Kidney epithelial cell (primary cell): ENCODE results near the gene DUSP2. TPM values are rescaled to one million over a fixed set of nuclear protein-coding genes. Genes with fewer than 3 reads are reported as not detected.

Source experiments
- DNase-seq: peaks from one replicate; pipeline ENCODE4 v3.0.0-alpha.2; 2010; ENCODE audit warnings: low read depth
- H3K27me3 ChIP-seq: 2 replicates; pipeline ENCODE4 v1.6.0; 2011; ENCODE audit warnings: low read length; ENCODE audit not compliant: control insufficient read depth, insufficient read depth
- H3K36me3 ChIP-seq: 2 replicates; pipeline ENCODE4 v1.5.1; 2011; ENCODE audit warnings: low read length; ENCODE audit not compliant: control insufficient read depth, insufficient read depth
- H3K4me3 ChIP-seq: 2 replicates; pipeline ENCODE4 v1.5.1; 2011; ENCODE audit warnings: low read depth, mild to moderate bottlenecking, control low read depth, low read length
- CTCF ChIP-seq: IDR thresholded peaks from 2 replicates; pipeline ENCODE4 v1.5.1; 2011; ENCODE audit warnings: mild to moderate bottlenecking, moderate library complexity, low read length, control low read depth, inconsistent platforms; ENCODE audit not compliant: insufficient read depth, poor library complexity, severe bottlenecking
- total RNA-seq: library from RNA; depleted of rRNA; stranded (reverse); fragments of >200 nt; gene quantifications from 2 replicates; pipeline ENCODE4 v1.2.3, GENCODE V29; 2015

Gene DUSP2
- total RNA-seq, 1 donor from 2014 or later = 1.7 TPM

GRCh38 chr2:96109931-96110511 lies 35.2 kb downstream of the DUSP2 start:
- no peak overlapping the region for H3K4me3 ChIP-seq
- no peak for DNase-seq
- no peak for TF ChIP-seq CTCF
- no peaks in the 10 kb centered on the region for H3K36me3 ChIP-seq
- peaks cover 19% of the 10 kb centered on the region for H3K27me3 ChIP-seq

GRCh38 chr2:96109361-96109680 lies 35.9 kb downstream of the DUSP2 start:
- no peak for TF ChIP-seq CTCF
- Histone ChIP-seq H3K4me3 (no peak overlapping the region), H3K27me3 (peaks cover 14% of the 10 kb centered on the region), H3K36me3 (no peaks in the 10 kb centered on the region)
- DNase-seq = no peak

- DNase-seq = no peak
- no peak overlapping the region for H3K4me3 ChIP-seq
- no peak for TF ChIP-seq CTCF
Measured at GRCh38 chr2:96108541-96109360, 36.5 kb downstream of the DUSP2 start.

GRCh38 chr2:96108151-96108540 lies 37.1 kb downstream of the DUSP2 start:
- DNase-seq = no peak
- peaks cover 14% of the 10 kb centered on the region for H3K27me3 ChIP-seq
- no peaks in the 10 kb centered on the region for H3K36me3 ChIP-seq
- no peak for TF ChIP-seq CTCF
- no peak overlapping the region for H3K4me3 ChIP-seq

More at GRCh38 chr2:96108541-96109360, 36.5 kb downstream of the DUSP2 start:
- Histone ChIP-seq H3K36me3 (no peaks in the 10 kb centered on the region), H3K27me3 (peaks cover 14% of the 10 kb centered on the region)

GRCh38 chr2:96107708-96108065 lies 37.6 kb downstream of the DUSP2 start:
- Histone ChIP-seq H3K27me3 (peaks cover 14% of the 10 kb centered on the region), H3K4me3 (no peak overlapping the region), H3K36me3 (no peaks in the 10 kb centered on the region)
- no peak for TF ChIP-seq CTCF
- no peak for DNase-seq
